NCI-H446 treated with DMSO at 0.1 percent for 48 hours (cell line): ENCODE data around the gene SEMA3G.

Source experiments
- DNase-seq: peaks from one replicate; lab custom pipeline; 2025; lab: John Stamatoyannopoulos, UW

Gene SEMA3G

DNA sequence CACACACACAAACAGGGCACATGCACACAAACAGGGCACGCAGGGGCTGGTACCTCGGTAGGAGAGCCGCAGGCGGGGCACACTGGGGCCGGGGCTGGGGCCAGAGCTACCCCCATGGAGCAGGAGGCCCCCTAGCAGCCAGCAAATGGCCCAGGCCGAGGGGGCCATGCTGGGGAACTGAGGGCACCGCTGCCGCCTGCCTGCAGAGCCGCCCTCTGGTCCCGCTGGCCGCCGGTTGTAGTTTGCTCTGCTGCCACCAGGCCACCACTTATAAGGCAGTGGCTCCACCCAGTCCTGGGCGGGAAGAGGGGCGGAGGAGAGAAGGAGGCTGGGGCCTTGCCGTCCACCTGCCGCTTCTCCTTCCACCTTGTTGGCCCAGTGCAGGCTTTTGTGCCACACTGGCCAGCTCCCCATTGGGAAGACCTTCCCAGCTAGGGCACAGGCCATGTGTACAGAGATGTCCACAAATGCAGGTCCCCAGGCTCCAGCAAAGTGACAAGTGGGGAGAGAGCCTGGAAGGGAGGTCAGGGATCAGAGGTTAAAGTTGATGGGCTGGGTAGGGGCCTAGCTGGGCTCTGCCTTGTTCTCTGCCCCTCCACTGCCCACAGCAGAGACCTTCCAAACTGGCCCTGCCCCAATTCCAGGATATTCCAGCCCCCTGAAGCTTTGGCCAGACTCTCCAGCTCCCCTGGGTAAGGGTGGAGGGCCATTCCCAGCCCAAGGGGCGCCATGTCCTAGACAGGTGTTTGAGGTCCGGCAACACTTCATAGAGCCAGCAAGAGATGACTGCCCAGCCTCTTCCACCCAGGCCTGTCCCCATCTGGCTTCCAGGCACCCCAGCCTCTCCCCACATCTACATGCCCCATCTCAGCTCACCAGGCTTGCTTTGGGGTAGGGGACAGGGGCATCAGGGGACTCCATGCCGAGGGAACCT, at the start of gene SEMA3G:
TSS of gene SEMA3G (minus strand) at position 244 of the 934 bp plus-strand sequence. CDS start at position 168, 76 bp downstream.
- no peak for DNase-seq

DNA sequence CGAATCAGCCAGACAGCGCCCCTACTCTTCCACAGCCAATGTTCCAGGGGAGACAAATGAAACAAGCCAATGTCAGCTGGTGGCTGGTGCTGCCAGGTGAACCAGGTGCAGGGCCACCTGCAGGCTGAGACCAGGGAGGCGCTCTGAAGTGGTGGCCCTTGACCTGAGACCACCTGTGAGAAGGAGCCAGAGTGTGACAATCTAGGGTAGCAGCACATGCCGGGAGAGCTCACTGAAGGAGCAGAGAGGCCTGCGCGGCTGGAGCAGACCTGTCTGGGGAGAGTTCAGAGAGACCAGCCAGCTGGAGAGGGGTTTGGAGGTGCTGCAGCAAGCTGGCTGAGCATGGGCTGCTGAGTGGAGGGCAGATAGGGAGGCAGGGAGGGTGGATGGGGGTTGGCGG, 49.5 kb upstream of the SEMA3G start:
- DNase-seq = no peak

DNA sequence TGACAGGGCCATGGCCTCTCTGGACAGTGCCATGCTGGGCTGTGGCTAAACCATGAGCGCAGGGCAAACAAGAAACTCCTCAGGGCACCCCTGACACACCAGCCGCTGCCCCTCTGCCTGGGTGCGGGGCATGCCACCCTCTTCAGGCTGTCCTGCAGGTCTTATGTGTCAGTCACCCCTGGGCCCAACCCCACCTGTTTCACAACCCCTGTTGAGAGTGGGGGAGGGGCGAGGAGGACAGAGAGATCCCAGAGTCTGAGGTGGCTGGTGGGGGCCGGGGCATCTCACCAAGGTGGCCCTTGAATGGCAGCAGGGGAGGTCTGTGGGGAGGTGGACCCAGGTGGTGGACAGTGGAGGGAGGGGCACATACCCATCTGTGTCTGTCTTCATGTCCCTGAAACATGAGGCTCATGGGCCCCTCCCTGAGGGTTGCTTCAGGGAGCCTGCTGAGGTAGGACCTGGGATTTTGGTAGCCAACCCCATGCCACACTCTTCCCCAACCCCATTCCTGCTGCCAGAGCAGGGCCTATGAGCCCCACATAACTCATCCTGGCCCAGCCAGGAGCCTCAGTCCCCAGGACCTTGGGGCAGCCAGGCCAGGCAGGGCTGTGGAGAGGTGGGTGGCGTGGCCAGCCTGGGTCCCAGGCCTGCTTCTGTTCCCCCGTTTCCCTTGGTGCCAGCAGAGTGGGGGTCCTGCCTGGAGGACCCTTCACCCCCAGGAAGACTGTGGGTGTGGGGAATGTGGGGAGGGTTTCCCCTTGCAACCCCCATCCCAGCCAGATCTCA, 48.5 kb upstream of the SEMA3G start:
- DNase-seq = no peak

DNA sequence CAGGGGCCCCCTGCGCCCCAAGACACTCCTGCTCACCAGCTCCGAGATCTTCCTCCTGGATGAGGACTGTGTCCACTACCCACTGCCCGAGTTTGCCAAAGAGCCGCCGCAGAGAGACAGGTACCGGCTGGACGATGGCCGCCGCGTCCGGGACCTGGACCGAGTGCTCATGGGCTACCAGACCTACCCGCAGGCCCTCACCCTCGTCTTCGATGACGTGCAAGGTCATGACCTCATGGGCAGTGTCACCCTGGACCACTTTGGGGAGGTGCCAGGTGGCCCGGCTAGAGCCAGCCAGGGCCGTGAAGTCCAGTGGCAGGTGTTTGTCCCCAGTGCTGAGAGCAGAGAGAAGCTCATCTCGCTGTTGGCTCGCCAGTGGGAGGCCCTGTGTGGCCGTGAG, 47.2 kb upstream of the SEMA3G start:
- no peak for DNase-seq

DNA sequence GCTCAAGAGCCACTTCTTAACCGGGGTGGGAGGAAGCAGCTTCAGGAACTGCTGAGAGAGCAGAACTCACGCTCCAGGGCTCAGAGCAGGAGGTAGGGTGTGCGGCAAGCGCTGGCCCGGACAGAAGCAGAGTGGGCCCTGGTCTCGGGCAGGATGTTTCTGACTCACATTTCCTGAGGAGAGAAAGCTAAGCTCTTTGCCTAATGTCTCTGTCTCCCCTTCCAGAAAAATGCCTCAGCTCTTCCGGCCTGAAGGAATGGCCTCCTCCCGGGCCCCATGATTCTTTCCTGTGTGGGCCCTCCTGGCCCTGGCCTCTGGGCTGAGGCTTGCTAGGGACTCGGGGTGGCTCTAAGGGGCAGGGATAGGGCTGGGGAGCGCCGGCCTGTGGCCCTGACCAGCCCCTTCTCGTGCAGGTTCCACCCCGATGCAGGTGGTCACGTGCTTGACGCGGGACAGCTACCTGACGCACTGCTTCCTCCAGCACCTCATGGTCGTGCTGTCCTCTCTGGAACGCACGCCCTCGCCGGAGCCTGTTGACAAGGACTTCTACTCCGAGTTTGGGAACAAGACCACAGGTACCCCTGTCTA, 46.1 kb upstream of the SEMA3G start:
- DNase-seq = no peak

DNA sequence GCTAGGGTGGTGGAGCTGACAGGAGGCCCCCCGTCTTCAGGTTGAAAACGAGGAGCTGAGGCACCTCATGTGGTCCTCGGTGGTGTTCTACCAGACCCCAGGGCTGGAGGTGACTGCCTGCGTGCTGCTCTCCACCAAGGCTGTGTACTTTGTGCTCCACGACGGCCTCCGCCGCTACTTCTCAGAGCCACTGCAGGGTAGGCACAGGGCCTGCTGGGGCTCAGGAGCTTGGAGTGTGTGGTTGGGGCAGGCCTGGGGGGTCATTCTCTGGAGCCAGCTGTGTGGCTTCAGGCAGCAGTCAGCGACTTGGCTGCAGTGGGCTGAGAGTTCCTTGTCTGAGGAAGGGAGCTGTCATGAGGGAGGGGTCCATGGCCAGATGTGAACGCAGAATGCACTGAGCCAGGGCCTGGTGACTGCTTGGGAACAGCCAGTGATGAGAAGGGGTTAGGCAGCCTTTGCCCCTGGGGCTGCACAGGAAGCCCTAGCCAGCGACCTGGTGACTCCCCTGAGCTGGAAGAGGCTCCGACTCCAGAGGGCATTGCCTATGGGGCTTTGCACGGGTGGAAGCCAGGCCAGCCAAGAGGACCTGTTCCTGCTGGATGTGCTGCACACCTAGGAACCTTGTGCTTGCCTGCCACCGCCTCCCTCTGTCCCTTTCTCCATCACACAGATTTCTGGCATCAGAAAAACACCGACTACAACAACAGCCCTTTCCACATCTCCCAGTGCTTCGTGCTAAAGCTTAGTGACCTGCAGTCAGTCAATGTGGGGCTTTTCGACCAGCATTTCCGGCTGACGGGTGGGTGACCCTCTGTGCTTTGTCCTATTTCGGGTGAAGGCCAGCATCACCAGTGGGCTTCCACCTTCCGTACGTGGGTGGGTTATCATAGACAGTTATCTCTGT, 45.4 kb upstream of the SEMA3G start:
- DNase-seq = no peak

DNA sequence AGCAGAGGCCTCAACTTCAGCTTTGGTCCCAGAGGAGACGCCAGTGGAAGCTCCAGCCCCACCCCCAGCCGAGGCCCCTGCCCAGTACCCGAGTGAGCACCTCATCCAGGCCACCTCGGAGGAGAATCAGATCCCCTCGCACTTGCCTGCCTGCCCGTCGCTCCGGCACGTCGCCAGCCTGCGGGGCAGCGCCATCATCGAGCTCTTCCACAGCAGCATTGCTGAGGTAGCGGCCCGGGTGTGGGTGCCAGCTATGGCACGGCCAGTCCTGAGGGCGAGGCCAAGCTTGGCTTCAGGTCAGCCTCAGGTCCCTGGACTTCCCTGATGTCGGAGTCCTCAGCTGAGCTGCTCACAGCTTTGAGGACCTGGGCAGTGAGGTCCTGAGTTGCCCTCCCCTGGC, 44.5 kb upstream of the SEMA3G start:
- DNase-seq = no peak

DNA sequence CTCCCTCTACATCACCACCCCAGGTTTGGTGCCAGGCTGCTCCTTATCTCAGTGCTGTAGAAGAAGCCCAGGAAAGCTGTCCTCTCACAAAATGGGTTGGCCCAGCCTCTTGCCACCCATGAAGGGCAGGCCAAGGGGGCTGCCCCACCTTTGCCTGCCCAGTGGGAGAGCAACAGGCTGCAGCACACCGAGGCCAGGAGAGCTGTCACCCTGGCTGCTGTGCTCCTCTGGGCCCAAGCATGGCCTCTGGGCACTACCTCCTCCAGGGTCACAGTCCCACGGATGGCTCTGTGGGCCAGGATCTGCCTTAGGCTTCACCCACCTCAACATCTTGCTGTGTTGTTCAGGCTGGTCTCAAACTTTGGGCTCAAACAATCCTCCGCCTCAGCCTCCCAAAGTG, 43.8 kb upstream of the SEMA3G start:
- no peak for DNase-seq

DNA sequence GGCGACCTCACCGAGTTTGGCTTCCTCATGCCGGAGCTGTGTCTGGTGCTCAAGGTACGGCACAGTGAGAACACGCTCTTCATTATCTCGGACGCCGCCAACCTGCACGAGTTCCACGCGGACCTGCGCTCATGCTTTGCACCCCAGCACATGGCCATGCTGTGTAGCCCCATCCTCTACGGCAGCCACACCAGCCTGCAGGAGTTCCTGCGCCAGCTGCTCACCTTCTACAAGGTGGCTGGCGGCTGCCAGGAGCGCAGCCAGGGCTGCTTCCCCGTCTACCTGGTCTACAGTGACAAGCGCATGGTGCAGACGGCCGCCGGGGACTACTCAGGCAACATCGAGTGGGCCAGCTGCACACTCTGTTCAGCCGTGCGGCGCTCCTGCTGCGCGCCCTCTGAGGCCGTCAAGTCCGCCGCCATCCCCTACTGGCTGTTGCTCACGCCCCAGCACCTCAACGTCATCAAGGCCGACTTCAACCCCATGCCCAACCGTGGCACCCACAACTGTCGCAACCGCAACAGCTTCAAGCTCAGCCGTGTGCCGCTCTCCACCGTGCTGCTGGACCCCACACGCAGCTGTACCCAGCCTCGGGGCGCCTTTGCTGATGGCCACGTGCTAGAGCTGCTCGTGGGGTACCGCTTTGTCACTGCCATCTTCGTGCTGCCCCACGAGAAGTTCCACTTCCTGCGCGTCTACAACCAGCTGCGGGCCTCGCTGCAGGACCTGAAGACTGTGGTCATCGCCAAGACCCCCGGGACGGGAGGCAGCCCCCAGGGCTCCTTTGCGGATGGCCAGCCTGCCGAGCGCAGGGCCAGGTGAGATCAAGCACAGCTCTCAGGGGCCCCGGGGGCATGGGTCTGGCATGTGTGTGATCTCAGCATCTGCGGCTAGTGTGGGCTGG, 43.1 kb upstream of the SEMA3G start:
- DNase-seq = no peak

DNA sequence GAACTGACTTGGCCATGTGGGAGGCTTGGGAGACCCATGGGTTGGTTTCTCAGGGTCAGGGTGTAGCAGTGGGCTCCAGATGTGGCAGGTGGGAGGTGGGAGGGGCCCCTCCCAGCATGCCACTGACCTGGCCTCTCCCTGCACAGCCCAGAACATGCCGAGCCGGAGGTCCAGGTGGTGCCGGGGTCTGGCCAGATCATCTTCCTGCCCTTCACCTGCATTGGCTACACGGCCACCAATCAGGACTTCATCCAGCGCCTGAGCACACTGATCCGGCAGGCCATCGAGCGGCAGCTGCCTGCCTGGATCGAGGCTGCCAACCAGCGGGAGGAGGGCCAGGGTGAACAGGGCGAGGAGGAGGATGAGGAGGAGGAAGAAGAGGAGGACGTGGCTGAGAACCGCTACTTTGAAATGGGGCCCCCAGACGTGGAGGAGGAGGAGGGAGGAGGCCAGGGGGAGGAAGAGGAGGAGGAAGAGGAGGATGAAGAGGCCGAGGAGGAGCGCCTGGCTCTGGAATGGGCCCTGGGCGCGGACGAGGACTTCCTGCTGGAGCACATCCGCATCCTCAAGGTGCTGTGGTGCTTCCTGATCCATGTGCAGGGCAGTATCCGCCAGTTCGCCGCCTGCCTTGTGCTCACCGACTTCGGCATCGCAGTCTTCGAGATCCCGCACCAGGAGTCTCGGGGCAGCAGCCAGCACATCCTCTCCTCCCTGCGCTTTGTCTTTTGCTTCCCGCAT, 42.3 kb upstream of the SEMA3G start:
- no peak for DNase-seq

DNA sequence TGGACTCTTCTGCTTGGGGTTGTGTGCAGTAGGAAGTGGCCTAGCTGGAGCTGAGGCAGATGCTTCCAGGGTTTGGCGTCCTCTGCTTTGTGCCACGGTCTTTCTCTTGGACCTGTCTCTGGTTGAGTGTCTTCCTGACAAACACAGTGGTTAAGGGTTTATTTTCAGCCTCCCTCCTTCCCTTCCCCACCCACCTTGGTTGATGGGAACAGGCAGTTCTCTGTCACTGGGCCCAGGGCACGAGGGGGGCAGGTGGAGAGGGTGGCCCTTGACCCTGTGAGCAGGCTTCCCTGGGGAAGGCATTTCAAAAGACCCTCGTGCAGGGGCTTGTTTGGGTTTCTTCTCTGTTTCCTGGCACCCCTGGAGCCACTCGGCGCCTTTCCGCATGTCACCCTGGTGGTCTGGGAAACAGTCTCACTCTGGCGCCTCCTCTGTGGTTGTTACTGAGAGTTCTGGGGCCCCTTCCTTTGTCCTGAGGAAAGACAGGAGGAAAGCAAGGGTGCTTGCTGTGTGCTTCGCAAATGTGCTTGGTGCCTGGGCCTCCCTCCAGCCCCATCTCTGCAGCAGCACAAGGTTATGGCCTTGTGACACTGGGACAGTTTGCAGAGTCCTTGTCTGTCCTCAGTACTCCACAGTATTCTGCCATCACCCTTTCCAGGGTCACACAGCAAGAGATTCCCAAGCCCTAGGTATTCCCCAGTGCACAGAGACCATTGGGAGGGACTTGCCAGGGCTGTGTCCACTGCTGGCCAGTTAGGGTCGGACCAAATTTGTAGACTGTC, 40.0 kb upstream of the SEMA3G start:
- no peak for DNase-seq

DNA sequence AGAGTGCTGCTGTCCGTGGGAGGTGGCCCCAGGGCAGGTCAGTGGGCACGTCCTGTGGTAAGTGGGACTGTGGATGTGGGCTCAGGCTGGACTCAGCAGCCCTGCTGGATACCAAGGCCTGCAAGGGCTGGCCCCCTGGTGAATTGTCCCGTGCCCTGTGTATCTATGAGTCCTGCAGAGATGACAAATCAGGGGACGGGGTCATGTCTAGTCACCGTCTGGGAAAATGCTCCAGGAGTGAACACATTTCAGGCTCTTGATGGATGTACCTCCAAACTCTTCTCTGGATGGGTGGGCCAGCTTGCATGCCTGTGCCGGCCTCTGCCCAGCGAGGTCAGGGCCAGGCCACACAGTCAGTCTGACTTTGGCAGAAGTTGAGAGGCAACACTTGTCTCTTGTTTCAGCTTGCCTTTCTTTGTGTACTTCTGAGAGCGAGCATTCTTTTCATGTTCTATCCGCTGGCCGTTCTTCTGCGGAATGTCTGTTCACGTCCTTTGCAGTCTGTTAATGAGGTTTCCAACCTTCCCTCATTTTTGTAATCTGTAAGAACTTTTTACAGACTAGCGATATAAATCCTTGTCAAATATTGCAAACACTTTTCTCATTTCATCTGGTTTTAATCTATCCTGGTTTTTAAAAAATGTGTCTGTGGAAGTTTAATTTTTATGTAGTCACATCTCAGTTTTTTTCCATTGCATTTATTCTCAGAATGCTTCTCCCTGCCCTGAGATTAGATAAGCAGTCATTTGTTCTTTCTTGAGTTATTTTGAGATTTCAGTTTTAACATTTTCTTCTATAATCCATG, 38.9 kb upstream of the SEMA3G start:
- no peak for DNase-seq

DNA sequence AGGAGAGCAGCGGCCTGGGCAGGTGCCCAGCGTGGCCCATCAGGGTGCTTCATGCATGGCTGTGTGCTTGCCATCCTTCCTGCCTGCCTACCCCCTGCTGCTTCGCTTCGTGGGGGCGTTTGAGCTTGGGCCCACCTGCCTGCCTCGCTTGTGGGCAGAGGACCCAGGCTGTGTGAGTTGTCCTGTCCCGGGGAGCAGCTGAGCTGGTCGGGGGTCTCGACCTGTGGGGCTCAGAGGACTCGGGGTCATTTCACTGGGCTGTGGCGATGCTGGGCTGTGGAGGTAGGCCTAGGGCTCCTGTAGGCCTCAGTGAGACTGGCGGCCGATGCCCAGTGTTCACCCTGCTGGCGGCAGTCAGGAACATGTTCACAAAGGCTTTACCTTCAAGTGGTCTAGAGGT, 38.2 kb upstream of the SEMA3G start:
- DNase-seq = no peak

DNA sequence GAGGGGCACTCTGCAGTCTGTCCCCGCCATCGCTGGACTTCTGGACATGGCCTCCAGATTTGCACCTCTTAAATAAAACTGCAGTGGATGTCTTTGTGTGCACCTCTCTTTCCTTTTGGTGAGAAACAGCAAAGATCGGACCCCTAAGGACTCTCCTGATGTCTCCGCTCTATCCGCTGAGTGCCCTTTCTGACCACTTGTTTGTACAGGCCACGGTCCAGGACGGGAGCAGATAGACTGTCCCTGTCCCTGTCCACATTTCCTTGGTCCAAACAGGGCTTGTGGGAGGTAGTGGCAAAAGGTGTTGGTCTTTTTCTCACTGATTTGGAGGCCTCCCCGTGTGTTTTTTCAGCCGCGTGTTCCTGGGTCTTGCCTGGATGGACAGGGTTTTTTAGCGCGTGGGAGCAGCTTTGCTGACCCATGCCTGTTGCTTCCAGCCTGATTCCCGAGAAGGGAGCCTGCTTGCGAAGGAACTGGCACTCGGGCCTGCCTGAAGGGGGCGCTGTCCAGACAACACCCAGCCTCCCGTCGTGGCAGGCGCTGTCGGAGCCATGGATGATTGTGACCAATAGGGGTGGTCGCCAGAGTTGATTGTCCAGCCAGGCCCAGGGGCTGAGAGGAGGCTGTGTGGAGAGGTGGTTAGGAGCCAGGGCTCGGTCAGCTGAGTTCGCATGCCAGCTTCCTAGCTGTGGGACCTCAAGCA, 37.1 kb upstream of the SEMA3G start:
- DNase-seq = no peak

DNA sequence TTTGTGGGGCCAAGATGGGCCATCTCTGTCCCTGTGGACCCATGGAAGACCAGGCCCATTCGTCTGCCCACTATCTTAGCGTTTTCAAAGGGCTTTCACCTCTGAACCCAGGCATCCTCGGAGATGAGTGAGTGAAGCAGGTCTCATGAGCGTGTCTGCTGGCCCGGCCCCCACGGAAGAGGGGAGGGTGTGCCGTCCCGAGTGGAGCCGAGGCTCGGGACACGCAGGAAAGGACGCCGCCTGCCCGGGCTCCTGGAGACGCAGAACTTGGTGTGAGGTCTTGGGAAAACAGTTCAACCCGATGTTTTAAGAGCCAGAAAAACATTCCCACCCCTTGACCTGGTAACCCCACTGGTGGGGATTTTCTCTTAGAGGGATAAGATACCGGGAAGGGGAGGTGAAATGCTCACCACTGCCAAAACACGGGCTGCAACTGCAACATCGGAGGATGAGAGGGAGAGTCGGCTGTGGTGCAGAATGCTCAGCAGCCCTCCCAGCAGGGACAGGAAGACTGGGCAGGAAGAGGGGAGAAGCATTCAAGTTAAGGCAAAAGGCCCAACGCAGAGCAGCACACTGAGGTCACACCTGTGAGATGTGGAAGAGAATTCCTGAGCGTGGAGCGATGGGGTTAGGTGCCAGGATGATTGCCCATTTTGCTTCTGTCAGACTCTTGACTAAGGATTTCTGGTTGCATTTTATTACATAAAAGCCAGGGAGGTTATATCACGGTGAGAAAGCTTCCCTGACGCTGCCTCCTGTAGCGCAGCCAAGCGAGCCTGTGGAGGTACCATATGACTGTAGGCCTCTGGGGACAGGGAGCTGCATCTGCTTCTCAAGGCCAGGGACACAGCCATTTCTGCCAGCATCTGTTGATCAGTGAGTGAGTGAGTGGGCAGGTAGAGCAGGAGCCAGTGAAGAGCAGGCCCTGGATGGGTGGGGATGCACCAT, 36.1 kb upstream of the SEMA3G start:
- no peak for DNase-seq

DNA sequence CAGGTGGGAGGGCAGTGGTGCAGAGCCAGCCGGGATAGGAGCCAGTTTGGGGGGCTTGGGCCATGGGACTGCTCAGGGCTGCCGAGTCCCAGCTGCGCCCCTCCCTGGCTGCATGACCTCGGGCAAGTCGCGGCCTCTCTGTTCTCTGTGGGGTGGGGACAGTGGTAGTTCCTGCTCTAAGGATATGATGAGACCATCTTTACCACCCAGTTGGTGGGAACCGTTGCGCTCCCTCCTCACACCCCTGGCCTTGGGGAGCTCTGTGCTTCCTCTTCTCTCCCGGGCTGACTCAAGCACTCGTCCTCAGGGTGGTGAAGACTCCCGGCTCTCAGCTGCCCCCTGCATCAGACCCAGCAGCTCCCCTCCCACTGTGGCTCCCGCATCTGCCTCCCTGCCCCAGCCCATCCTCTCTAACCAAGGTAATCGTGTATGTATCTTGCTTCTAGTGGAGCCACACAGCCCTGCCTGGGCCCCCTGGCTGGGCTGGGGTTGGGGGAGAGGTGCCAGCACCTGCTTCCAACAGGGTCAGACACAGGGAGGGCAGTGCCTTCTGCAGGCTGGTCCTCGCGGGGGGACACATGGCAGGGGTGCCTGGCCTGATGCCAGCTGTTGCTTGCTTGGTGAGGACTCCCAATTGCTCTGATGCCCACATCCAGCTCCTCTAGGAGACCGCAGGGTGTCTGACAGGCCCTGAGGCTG, 35.1 kb upstream of the SEMA3G start:
- DNase-seq = no peak
